Embryonic facial prominence (tissue), 1 donor: ENCODE data around the gene MAGI2.

Experiments
- DNase-seq: peaks from one replicate; pipeline ENCODE4 v3.0.0-alpha.2; 2016; ENCODE audit errors: extremely low spot score

Gene MAGI2

DNA sequence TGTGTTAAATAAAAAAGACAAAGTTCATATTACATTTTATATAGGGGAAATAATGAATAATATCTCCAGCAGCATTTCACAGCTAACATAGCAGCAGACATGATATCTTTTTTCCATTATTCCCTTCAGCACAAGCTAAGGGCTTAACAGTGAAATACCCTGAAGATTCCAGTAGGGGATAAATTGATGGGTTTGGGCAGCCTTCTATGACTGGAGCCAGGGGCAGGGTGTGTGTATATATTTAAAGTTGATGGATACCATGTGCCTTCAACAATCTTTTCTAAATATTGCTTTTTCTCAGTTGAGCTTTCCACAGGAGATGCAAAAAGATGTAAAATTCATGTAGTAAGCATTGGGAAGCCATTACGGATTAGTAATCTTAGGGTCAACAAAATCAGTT is 151.2 kb downstream of the MAGI2 start:
- DNase-seq: no peak

DNA sequence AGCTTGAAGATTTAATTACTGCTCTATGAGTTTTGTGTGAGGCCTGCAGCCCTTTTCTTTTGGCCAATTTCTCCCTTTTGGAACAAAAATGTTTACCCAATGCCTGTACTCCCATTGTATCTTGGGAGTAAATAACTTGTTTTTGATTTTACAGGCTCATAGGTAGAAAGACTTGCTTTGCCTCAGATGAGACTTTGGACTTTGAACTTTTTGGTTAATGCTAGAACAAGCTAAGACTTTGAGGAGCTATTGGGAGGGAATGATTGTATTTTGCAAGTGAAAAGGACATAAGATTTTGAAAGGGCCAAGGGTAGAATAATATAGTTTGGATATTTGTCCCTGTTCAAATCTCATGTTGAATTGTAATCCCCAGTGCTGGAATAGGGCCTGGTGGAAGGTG is 152.0 kb downstream of the MAGI2 start:
- no peak for DNase-seq

DNA sequence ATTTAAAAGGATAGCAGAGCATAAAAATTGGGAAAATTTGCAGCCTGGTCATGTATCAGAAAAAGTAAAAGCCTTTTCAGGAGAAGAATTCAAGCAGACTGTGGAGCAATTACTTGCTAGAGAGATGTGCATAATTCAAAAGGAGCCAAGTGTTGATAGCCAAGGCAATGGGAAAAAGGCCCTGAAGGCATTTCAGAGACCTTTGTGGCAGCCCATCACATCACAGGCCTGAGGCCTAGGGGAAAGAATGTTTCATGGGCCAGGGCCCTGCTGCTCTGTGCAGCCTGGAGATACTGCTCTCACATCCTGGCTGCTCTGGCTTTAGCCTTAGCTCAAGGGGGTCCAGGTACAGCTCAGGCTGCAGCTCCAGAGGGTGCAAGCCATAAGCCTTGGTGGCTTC is 152.9 kb downstream of the MAGI2 start:
- no peak for DNase-seq

DNA sequence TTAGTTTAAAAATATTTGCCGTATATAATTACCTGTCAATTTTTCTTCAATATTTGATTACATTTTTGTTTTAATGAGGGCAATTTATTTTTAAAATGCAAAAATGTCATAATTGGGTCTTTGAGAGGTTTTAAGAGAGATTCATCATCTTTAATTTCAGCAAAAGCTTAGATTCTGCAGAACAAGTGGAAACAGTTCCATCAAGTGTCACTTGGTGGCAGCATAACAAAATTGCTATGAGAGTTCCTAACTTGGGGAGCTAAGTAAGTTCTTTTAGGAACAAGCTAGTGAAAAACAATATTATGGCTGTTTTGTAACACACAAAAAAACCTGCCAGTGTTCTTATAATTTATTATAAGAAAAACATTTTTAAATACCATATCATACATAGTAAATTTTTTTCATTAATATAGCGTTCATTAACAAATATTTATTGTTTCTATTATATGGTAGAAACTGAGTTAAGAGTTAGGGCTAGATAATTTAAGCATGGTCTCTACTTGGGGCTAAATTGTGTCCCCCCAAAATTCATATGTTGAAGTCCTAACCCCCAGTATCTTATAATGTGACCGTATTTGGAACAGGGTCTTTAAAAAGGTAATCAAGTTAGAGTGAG is 155.2 kb downstream of the MAGI2 start:
- DNase-seq: no peak

DNA sequence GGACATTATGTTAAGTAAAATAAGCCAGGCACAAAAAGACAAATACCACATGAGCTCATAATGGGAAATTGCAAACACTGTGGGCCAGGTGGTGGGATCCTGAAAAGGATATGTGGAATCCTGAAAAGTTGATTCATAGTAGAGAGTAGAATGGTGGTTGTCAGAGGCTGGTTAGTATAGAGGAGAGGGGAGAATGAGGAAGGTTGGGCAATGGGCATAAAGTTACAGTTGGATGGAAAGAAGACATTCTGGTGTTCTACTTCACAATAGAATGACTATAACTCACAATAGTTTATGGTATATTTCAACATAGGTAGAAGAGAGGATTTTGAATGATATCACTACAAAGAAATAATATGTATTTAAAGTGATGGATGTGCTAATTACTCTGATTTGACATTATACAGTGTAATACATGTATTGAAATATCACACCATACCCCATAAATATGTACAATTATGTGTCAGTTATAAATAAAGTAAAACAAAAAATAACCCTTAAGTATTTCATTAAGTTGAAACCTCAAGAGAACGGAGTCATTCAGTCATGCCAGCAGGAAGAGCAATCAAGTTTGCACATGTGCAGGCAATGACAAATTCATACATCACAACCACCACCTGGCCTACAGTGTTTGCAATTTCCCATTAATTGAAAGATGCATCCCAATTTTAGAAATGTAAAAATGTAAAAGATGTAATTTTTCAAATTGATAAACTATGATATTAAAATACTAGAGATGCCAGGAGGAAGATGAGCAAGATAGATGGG is 156.7 kb downstream of the MAGI2 start:
- DNase-seq: no peak

DNA sequence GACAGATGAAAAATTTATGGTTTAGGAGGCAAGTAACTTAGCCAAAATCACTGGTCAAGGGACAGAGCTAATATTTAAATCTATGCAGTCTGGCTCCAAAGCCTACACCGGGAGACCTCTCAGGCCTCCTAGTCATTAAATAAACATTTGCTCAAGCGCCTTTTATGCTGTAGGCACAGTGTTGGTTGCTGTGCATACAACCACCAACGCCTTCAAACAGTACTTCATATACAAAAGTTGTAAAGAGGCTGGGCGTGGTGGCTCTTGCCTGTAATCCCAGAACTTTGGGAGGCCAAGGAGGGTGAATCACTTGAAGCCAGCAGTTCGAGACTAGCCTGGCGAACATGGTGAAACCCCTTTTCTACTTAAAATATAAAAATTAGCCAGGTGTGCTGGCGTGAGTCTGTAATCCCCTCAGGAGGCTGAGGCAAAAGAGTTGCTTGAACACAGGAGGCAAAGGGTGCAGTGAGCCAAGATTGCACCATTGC is 159.8 kb downstream of the MAGI2 start:
- no peak for DNase-seq

DNA sequence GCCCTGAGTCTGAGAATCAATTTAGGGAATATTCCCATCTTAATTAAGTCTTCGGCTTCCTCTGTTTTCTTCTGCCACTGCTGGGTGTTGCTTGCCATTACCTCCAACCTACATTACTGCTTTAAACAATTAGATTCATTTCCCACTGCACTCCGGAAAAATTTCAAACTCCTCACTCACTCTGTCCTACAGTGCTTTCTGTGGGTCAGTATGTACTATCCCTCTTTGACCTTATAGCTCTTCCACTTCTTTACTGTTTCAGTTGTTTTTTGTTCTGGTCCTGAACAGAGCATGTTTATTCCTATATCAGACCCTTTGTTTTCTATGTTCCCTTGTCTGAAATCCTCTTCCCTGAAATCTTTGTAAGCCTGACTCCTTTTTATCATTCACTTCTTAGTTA is 160.6 kb downstream of the MAGI2 start:
- no peak for DNase-seq

DNA sequence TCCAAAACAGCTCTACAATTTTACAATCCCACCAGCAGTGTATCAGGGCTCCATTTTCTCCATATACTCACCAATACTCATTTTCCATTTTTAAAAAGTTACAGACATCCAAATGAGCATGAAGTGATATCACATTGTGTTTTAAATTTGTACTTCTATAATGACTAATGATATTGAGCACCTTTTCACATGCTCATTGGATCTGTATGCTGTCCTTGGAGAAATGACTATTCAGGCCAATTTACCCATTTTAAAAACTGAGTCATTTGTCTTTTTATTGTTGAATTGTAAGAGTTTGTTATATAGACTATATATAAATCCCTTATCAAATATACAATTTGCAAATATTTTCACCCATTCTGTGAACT is 162.0 kb downstream of the MAGI2 start:
- no peak for DNase-seq

DNA sequence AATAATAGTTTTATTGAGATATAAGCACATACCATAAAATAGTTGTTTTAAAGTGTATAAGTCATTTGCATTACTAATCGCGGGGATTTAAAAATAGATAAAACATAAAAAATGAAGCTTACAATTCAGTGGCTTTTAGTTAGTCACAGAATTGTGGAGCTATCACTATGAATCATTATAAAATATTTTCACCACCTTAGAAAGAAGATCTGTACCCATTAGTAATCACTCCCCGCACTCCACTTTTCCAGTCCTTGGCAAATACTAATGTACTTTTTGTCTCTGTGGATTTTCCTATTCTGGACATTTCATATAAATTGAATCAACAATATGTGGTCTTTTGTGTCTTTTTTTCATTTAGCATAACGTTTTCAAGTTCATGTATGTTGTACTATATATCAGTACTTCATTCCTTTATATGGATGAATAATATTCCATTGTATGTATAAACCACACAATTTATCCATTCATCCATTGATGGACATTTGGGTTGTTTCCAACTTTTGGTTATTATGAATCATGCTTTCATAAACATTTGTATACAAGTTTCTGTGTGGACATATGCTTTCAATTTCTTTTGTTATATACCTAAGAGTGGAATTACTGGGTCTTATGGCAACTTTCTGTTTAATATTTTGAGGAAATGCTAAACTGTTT is 162.5 kb downstream of the MAGI2 start:
- no peak for DNase-seq

DNA sequence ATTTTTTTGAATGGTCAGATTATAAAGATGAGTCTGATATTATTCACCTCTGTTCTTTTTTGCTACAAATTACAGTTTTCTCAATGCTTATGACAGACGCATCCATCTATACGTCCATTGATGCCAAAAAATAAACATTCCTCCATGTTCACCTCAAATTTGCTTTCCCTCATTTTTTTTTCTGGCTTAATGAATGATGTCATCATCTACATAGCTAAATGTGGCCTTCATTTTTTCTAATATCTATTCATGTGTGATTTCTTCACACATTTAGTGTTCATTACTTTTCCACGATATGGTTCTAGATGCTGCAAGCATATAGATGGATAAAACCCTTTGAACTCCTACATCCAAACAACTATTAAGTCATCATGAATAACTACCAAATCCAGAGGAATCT is 163.1 kb downstream of the MAGI2 start:
- DNase-seq: no peak

DNA sequence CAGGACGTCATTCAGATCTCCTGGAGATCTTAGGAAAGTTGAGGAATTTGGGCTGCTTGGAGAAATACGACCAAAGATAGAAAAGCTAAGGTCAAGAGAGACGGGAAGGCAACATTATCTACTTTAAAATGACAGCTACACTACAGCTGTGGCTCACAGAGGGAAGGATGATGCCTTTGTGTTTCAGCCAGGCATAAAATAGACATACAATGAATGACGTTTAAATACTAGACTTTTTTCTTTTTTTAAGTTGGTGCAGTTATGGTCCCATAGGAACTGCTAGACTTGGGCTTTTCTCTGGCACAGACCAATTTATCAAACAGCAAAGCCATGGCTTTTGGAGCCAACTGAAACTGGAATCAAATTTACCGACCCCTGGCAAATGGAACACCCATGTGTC is 164.8 kb downstream of the MAGI2 start:
- no peak for DNase-seq

DNA sequence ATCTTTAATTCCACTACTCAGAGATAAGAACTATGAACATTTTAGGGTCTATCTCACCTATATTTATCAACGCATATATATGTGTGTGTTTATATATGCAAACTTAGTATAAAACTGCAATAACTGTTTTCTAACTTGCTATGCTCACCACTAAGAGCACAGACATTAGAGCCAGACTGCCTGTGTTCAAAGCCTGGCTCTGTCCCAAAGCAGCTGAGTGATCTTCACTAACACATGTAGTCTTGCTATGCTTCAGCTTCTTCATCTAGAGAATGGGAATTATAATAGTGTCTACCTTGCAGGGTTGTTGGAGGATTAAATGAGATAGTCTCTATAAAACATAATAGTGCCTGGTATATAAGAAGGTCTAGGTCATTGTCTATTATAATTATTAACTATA is 165.5 kb downstream of the MAGI2 start:
- DNase-seq: no peak

DNA sequence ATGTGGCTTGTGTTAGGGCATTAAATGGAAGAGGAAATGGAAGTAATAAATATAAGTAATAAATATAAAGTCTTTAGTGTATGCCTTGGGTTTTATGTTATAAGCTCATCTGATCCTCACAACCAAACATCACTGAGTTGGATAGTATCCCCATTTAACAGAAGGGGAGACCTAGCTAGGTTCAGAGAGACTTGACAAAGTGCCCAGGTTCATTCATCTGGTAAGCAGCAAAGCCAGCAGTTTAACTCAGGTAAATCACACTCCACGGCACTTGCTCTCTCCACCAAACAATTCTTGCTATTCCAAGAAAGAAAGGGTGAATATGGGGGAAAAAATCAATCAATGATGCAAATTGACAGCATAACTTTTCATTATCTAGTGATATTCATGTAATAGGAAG is 167.3 kb downstream of the MAGI2 start:
- DNase-seq: no peak

DNA sequence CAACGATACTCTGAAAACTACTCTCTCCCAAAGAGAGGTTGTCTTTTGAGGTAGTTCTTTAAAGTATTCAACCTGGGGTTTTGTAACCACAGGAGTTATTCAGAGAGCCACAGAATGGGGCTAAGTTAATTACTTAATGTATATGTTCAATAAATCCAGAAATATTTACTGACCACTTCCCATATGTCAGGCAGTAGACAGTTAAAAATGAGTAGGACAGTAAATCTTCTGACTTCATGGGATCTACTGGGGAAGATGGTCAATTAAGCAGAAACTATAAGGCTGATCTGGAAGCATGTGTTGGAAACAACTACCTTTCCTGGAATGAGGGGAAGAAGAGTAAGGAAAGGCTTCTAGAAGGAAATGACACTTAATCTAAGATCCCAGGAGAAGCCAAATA is 167.7 kb downstream of the MAGI2 start:
- no peak for DNase-seq

DNA sequence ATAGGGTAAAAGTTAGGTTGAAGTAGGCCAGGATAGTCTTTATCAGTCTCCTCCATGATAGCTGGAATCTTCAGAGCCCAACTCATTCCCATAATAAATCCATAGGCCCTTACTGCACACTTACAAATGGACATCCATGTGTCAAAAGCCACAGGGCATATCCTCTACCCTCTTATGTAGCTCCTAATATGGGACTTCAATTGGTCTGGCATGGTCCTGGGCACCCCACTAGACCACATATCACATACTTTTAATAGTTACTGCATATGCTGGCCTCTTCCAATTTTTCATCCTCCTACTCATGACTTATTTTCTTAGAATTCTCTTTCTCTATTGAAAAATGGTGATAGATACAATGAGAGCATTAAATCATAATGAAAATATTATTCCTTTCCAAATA is 169.3 kb downstream of the MAGI2 start:
- no peak for DNase-seq

DNA sequence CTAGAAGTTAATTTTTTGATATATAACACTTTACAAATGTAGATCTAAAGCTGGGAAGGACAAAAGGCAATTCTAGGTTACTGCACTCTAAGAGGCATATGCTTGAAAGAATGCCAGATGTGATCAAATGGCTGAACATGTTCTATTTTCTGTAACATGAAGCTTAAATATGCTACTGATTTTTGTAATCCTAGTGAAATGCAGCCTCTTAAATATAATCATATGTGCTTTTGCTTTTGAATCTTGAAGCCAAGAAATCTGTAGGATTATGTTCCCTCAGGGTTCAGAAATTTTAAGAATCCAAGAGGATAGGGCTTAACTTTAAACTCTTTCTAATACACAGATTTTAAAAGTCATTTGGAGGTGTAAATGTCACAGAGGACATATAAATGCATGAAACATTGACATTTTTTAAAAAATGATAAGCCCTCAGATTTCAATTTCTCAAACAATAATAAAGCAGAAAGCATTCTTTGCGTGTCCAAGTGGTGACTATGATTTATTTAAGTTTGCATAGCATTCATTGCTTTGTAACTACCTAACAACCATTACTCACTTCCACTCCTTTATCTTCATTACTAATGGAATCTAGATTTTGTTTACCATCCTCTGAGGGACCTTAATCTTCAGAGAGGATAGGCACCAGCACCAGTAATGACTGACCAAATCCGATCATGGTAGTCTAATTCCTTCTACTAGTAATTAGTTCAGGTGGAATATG is 170.4 kb downstream of the MAGI2 start:
- peak; percentile 70 for DNase-seq

DNA sequence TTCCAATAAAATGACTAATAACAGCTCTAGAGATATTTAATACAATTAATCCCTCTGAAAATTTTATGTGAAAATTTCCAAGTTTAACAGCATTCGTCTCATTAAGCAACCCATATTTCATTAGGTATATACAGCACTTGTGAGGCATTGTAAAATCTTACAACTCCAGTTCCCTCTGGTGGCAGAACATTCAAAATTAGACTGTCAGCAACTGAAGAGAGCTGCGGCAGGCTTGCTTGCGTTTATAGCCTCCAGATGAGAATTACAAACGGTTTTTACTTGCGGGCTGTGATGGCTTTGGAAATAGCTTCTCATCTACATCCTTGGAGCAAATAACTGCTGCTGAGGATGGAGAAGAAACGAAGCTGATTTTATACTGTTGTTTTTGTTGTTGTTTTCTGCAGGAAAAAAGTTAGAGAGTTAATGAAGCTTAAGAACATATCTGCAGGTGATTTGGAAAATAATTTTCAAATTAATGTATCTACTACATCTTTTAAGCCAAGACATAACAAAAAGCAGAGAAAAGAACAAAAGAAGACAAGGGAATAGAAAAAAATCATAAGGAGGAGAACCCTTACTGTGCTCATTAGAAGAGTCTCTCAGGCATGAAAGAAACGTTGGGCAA is 171.3 kb downstream of the MAGI2 start:
- peak; percentile 56 for DNase-seq

DNA sequence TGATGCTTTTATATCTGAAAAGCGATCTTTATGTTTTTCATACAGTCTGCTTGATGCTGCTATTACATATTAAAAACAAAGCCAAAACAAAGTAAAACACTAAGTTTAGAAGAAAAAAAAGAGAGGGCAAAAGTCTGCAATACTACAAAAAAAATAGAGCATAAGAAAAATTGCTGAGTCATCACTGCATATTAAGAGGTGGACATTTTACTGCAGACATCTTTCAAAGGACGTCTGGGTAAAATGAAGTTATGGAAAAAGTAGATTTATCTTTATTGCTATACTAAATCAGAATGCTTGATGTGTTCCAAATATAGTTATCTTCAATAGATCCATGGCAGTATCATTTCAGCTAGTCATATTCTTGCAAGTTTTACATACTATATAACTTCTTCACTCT is 172.0 kb downstream of the MAGI2 start:
- DNase-seq: no peak

DNA sequence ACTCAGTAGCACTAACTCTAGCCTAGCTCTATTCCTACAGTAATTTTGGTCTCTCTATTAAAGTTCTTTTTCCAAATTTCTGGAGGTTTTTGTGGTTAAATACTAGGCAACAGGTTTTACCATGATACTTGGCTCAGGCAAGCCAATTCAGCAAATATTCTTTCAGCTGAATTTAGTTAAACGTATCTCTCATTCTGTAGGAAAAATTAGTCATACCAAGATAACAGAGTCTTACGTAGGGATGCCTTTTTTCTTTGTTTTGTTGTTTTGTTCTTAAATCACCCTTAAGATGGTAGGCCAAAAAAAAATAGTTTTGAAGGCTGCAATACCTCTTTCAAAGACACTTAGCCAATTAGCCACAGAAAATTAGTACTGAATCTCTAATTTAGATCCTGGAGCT is 180.5 kb downstream of the MAGI2 start:
- no peak for DNase-seq

DNA sequence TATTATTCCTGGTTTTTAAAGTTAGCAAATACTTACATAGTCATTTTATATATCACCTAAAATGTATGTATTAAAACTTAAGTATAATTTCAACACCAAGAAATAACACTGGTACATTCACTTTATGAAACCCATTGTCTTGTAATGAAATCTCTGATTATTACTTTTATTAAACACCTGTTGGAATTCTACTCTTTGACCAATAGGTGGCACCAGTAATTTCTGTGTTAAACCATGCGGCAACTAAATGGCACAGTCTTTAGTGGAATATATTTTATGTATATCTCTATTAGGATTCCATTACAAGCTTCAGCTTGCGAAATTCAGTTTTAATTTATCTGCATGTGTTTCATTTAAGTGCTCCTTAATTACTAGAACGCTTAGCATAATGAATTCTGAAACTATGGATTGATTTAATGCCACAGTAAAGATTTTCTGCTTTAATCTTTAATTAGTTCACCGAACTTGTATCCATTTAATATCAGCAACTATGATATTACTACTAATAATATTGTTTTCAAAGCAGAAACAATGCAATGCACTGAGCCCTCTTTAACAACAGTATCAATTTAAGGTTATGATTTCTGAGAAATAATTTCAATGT is 181.3 kb downstream of the MAGI2 start:
- DNase-seq: no peak

DNA sequence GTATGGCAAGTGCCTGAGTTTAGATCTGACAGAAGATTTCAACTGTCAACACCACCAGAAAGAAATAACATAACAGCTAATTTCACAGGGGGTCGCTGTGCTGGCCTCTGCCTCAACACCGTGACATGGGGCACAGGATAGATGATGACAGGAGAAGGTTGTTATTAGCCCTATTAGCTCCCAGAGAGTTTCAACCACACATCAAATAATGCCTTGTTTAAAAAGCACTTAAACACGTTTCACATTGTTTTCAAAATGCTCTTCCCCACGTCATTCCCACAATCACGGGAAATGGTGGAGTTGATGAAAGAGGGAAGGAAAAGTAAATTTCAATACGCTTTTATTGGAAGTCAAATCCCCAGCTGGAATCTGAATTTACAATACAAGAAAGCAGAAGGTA is 184.7 kb downstream of the MAGI2 start:
- DNase-seq: no peak

DNA sequence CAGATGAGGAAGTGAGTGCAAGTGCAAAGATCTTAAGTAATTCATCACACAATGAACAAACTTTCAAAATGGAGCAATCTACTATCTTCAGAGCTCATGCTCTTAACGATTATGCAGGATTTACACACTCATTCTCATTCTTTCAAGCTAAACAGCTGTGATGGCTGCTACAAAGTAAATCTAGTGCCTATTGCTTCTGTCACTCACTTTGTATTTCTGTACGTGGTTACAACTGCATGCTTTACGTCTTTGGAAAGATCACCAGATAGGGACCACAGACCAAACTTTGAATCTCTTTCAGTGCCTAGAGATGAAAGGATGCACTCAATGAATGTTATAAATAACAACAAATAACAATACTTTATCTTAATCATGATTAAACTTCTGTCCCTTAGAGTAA is 194.6 kb downstream of the MAGI2 start:
- no peak for DNase-seq
